Activated CD8-positive, alpha-beta memory T cell treated with anti-CD3 and anti-CD28 coated beads, Interleukin-2, amount 50 U/mL, for 4 hours (primary cell): Measurements from ENCODE around the gene DEGS2.

Source experiments
- DNase-seq: peaks from one replicate; pipeline ENCODE4 v3.0.0-alpha.2; 2020

DEGS2 gene

DNA sequence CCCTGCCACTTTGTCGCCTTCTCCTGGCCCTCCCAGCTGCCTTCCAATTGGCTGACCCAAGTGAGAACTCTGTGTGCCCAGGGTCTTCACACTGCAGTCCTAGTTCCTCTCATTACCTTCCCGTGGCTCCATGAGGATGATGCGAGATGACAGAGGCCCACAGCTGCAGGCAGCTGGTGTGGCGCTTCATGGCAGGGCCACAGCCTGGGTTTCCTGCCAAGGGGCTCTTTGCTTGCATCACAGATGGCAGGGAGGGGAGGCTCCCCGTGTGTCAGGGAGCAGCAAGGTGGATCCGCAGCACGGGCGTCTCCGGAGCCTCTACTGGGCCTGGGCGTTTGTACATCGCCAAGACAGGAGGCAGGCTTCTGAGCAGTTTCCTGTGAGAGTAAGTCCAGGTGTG lies 28.9 kb downstream of the DEGS2 start:
- no peak for DNase-seq

DNA sequence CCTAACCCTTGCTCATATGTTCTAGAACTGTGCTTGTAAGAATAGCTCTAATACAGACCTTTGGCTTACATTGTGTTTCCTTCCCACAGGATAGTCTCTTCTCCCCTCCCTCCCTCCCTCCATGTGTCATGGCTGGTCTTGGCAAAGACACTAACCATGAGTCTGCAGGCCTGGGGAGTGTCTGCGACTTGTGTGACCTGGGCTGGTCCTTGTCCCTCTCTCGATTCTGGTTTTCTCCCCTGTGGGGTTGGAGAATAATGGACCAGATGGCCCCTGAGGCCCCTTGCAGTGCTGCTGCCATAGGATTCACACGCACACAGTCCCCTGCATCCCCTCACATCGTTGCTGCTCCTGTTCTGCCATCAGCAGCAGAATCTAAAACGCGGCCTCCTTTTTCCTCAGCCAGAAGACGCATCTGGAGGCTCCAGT lies 30.3 kb downstream of the DEGS2 start:
- DNase-seq, result no peak

DNA sequence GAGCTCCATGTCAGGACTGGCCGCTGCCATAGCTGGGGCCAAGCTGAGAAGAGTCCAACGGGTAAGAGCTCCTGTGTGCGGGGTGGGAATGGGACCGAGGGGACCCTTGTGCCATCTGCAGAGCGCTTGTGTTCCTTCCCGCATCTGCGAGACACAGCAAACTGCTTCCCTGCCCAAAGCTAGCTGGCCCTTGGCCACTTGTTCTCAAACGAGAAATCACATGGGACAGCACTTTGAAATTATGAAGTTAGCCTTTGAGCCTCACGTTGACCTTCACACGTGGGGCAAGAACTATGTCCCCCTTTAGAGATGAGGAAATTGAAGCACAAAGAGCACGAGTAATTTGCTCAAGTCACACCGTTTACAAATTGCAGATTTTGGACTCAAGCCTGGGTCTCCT lies 30.8 kb downstream of the DEGS2 start:
- no peak for DNase-seq

DNA sequence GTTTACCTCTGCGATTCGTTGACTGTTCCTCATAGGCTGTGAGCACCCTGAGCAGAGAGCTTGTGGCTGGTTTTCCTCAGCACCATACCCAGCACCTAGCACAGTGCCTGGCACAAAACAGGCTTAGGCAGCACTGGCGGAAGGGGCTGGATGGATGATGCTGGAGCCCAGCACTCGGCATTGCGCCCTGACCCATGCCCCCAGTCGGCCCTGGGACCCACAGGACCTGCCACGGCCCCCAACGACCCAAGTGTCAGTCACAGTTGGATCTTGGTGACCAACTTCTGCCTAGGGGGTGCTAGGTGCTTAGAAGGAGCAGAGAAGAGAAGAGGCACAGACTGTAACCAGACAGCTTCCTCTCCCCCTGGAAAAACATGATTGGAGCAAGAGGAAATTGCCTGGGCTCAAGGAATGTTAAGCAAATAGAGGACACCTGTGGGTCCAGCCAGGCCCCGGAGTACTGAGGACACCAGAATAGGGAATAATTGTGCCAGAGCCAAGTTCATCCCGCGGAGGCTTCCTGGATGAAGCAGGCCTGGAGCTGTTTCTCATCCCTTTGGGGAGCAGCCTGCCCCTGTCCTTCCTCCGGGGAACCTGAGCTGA lies 31.5 kb downstream of the DEGS2 start:
- no peak for DNase-seq

DNA sequence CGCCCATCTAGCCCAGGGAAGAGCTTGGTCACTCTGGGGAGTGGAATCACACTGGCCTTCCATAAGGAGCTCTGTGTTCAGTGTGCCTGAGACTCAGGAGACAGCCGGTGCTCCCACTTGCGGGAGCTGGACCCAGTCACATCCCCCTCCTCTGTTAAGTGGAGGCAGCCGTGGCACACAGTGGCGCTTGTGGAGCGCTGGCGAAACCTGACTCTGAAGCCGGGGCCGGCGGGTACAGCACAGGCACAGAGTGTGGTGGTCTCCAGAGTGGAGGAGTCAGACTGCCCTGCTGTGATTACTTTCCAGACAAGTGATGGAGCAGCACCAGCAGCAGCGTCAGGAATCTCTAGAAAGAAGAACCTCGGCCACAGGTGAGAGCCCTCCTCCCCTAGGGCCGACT lies 33.0 kb downstream of the DEGS2 start:
- no peak for DNase-seq

DNA sequence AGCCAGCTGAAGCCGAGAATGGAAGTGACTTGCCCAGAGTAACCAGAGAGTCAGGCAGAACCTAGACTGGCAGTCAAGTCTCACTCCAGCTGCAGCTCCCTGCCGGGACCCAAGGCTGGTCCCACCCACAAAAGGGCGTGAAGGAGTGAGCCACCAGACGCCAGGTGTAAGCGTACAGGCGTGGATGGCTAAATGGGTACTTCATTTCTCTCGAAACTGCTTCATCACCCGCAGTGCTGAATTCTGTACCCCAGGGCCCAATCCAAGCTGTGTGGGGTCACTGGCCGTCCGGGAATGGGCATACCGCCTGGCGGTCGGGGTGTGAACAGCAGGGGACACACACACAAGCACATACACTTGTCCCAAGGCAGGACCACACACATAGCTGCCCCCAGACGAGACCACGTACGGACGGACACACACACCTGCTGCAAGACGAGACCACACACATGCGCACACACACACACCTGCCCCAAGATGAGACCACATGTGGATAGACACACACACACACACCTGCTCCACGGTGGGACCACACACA lies 34.8 kb downstream of the DEGS2 start:
- DNase-seq, result no peak

DNA sequence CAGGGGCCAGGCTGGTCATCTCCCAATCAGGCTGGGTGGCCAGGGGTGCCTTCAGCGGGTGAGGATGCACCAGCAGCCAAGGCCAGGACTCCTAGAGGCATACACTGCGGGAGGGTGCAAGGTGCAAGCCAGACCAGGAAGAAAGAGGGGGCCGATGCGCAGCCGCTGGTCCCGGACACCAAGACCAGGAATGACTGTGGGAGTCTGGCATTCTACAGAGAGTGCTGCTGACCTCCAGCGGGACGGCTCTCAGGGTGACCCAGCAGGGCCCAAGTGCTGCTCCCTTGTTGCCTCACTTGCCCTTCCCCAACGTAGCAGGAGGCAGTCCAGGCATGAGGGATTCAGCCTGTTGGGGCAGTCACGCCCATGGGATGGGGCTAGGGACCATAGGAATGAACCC lies 35.8 kb downstream of the DEGS2 start:
- no peak for DNase-seq

DNA sequence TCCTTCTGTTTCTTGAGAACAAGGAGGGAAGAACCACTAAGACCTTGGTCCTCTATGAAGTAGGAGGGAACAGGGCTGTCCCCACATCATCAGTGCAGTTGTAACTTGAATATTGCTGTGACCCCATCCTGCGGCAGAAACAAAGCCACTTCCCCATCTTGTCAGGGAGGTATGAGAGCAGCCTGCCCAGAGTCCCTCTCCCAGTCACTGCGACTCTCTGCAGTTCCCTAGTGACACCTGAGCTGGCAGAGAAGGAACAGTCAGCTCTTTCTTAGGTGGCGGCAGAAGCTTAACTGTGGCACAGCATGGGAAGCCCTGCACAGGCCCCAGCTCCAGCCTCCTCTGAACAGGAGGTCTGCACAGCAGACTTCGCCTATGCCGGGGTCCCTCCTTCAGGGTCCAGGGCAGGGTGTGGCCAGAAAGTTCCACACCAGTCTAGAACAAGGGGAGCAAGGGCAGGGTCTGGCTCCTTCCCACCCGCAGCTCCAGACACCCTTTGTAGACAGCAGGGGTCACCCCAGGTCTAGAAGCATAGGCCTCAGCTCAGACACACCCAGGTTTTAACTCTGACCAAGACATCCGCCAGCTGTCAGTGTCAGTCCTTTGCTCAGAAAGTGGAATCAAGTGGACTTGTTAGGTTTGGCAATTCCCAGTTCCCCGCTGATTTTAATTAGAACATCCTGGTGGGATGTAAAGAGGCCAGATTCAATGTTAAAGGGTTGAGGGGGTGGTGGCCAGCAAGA lies 36.8 kb downstream of the DEGS2 start:
- DNase-seq, result no peak

DNA sequence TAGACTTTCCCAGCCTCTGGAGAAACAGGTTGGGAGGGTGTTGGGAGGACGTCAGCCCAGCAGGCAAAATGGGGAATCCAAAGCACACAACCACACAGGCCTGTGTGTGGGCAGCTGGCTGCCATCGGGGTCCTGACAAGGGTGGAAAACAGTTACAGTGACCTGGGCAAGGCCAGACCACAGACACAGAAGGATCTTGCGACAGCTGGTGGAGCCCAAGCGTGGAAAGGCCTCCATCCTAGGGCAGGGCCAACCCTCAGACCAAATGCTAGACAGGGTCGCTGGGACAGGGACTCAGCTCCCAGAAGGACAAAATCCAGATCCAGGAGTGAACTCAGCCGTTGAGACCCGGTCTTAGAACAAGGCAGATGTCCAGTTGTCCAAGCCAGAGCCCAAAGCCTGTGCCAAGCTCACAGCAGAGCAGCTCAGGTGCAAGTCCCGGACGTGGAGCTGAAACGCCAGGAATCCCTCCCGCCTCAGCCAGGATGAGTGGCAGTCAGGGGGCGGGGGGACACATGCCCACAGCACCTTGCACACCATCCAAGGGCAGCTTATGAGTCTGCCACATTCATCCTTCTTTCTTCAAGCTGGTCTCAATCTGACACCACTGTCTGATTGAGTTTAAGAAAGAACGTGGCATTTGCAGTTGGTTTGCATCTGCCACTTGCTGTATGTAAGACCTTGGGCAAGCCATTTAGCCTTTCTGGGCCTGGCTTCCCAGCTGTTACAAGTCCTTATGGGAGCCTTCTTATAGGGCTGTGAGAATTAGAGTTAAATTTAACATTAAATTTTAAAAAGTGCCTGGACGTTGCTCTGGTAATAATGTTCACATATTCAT lies 37.6 kb downstream of the DEGS2 start:
- DNase-seq, result no peak

DNA sequence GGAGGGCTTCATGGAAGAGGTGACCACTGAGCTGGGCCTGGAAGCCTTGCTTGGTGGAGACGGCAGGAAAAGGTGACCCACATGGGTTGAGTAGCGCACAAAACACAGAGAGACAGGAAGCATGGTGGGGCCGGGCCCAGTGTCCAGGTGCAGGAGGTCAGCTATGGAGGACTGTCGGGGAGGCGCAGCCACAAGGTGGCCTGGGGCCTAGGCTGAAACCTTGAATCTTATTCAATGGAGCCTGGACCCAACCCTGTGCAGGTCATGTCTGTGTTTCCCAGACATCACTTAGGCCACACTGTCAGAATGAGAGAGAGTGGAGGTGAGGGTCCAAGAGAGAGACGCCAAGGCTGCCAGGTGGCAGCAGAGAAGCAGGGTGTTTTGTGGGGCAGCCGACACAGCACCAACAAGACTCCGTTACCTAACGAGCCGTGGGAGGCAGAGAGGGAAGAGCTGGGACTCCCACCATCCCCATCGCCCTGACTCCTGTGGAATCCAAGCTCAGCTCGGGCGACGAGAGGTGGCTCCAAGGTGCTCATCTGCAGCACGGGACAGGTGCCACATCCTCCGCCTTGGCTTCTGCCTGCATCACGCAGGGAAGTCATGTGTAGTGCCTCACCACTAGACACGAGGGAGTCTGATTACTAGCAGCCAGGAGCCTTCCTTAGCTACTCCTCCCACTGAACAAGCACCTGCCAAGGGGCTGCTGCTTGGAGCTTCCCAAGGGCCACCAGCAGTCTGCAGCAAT lies 38.7 kb downstream of the DEGS2 start:
- no peak for DNase-seq

DNA sequence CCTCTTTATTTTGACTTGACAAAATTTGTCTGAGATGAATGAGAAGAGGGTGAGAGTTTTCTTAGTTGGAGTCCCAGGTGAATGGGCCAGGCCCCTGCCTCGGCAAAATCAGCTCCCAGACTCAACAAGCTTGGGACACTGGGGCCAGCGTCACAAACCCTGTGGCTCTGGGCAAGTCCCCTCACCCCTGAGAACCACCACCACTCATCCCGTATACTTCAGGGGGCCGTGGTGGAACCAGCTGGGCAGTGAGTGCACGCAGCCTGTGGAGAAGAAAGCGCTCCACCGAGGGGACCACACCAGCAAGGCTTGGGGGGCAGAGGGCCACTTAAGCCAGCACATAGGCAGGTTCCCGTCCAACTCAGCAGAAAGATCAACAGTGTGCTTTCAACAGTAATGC lies 40.2 kb downstream of the DEGS2 start:
- no peak for DNase-seq

DNA sequence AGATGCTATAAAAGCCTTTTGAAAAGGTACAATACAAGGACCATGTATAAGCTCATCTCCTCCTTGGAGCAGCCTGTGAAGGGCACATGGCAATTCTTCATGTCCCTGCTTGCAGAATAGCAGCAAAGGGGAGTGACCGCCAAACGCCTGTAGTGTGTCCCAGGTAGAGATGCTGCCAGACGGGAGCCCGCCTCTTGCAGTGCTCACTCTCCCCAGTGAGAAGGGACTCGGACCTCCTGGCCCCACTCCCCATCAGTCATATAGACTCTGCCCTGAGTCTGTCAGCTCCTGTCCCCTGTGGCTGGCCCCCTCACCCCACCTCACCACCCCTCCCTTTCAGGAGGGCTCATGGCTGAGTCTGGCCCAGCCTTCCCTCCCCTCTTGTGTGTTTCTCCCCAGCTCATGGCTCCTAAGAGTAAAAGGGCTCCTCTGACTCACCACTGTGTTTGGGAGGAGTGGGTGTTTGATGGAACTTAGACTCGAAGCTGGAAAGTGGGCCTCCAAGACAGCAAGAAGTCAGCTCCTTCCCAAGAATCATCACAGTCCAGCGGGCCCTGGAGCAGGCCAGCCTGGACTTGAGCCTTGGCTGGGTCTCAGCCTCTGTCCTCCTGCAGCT lies 40.9 kb downstream of the DEGS2 start:
- DNase-seq, result no peak

DNA sequence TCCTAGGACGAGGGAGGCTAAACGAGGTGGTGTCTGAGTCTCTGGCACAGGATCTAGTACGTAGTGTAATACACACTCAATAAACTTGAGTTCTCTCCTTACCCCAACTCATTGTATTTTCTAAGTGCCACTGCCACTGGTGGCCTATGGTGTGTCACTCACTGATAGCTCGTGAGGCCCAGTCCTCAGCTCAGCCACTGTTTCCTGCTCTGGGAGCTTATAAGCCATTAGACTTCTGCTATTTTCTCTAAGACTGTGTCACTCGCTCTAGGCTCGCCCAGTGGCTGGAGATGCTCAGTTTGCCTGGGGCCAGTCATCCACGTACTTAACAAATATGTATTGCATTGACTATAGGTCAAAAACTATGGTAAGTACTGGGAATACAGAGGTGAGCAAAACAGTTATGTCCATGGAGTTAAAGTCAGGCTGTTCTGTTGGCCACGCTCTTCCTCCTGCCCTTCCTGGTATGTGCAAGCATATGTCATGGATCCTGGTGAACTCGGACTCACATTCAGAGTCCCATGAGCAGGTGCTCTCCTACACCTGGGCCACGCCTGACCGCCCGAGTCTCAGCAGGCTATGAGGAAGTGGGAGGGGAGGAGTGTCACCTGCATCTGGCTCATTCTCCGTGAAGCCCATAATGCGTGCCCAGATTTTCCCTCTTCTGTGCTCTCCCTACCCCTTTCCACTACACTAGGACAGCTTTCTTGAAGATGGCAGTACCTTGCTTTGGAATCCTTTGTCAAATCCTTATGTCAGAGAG lies 41.6 kb downstream of the DEGS2 start:
- DNase-seq, result no peak

DNA sequence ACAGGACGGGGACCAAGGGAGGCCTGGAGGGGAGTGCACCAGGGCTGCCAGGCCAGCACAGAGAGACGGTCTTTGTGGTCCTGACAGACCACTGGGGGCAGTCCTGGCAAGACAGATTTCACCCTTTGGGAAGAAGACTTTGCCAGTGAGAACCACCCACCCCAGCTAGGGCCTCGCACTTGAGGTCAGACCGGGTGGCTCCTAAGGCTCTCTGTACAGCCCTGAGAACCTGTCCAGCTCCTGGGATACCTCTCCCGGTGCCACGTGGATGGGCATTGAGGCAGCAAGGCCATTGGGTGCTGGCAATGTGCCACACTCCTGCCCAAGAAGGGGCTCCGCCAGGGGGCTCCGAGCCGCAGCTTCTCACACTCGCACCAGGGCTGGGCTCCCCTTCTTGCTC lies 42.4 kb downstream of the DEGS2 start:
- DNase-seq, result no peak

DNA sequence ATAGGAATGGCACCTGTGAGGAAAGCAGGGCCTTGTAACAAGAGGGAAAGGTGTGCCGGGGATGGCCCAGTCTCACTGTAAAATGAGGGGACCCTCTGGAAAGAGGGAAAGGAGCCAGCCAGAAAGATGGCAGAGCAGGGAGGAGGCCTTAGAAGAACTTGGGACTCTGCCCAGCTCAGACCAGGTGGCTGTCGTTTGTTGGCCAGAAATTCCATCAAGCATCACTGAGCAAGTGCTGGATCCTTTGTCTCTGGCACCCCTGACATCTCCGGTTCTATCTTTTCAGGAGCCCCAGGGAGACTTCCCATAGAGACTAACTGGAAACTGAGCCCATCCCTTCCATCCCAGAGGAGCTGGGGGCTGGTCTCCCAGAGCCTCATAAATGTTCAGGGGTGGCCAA lies 43.3 kb downstream of the DEGS2 start:
- DNase-seq, result no peak

DNA sequence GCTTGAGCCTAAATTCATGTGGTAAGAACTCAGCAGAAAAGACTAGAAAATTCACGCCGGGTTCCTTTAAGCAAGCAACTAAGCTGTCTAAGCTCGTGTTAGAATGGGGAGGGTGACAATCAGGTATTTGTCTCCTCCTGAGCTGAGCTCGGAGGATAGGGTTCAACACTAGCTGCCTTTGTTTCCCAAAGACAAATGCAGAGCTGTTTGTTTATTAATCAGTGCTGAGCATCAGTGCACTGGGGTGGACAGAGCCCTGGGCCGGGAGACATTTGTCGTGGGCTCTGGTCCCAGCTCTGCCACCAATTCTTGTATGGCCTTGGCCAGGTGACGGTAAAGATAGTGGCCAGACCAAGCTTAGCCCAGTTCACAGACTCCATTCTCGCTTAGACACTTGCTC lies 43.7 kb downstream of the DEGS2 start:
- DNase-seq, result no peak

DNA sequence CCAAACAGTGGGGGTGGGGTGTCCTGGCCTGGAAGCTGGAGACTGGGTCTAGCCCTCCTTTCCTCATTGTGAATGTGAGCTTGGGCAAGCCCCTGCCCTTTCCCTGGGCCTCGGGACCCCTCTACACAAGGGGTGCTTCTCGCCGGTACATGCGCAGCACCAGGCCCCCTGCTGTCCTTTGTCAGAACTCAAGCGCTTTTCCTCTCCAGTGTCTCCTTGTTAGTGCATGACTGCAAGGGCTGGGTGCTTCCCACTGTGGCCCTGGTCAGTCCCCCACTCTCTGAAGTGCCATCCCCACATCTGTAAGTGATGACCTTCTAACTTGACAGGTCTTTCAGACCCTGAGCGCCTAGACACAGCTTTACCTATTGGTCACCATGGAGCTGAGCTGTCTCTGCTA lies 44.2 kb downstream of the DEGS2 start:
- DNase-seq, result no peak

DNA sequence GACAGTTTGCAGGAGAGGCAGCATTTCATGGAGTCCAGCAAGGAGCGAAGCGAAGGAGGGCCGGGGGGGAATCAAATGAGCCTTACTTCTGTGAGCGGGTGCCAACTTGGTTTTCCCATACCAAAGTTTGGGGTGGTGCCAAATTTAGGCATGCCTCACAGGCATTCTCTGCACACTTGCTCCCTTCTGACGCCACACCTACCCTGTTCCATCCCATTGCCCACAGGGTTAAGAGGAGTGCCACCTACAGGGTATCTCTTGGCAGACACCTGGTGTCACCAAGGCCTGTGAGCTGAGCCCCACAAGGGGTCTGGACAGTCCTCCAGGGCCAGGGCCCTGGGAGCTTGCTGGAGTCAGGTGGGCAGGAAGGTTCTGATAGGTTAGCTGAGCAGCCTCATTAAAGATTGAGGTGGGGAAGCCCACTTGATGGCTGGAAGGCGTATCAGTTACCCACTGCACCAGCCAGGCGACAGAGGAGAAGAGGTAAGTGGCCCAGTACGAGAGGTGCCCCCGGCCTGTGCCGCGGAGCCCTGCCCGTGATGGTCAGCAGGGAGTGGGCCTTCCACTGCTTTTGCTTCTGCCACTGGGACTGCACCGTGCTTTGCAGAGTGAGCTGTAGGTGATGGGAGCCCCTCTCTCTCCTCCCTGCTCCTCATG lies 45.2 kb downstream of the DEGS2 start:
- DNase-seq, result no peak

DNA sequence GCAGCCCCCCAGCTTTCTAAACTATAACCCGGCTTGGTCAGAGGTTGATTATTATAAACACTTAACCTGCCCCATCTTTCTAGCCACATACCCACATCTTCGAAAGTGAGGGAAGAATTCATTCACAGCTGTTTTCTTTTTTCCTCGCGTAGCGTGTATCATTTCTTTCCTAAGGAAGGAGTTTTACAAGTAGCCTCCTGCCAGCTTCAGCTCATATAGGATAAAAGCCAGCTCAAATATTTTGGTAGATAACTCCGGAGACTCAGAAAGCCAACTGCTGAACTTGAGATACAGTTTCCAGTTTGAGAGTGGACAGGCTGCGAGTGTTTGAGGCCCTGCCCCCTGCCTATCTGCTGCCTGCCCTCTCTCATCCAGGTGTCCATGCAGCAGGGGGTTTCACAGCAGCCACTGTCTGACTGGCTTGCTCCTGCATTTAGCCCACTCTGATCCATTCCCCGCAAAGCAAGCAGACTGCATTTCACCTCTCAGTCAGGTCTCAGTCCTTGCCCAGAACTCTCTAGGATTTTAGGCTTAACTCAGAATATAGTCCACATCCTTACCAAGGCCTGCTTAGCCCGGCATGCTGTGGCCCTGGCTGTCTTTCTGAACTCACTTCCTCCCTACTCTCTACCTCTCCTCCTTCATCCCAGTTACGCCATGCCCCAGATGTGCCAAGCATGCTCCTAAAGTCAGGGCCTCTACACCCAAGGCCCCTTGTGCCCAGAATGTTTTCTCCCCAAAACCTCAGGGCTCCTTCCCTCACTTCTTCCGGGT lies 47.3 kb downstream of the DEGS2 start:
- no peak for DNase-seq

DNA sequence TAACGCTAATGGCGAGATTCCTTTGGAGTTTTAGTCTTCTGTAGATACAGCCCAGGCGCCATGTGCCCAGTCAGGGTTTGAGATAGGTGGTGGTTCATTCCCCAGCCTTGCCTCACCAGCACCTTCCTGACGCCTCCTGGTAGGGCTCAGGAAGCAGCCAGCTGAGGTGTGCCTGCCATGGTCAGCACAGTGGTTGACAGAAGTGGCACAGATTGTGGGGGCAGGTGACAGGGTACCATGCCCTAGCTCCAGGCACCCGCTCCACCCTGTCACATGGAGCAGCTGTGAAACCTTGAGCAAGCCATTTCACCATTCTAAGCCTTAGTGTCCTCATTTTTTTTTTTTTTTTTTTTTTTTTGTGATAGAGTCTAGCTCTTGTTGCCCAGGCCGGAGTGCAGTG lies 48.6 kb downstream of the DEGS2 start:
- DNase-seq, result no peak

DNA sequence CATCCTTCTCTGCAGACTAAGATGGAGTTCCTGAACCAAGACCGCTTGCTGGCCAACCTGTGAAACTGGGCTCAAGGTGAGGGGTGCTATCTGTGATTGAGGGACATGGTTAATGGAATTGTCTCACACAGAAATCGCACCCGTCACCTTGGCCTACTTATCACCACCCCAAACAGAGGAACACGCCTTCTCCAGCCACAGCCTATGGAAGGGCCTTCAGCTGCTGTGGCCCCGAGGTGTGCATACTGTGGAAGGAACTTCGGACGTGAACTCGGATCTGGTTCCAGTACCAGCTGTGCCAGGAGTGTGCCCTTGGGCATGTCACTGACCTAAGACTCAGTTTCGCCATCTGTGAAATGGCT lies 49.9 kb downstream of the DEGS2 start:
- no peak for DNase-seq
